CD4-positive, alpha-beta T cell (primary cell): ENCODE results near the gene ATP2B1. TPM values are rescaled to one million over a fixed set of nuclear protein-coding genes. Genes with fewer than 3 reads are reported as not detected.

Experiments used
- ATAC-seq: fragments of 200-7000 bp; cut with Tn5 transposase; one replicate; pipeline ENCODE4 v1.10.0; 2022; ENCODE audit warnings: mild to moderate bottlenecking; ENCODE audit not compliant: poor library complexity
- CTCF ChIA-PET: fragments of 350-600 bp; sonication (Branson Sonifier 250); formaldehyde crosslinking; loops from one replicate; lab custom pipeline; 2021; ENCODE audit warnings: antibody characterized with exemption, inconsistent platforms; lab: Charles Lee
- POLR2A ChIA-PET: fragments of 350-600 bp; sonication (Branson Sonifier 250); formaldehyde crosslinking; loops from one replicate; lab custom pipeline; 2021; ENCODE audit warnings: antibody characterized with exemption, inconsistent platforms; lab: Charles Lee
- DNase-seq, 14 experiments: peaks; one replicate each; pipeline ENCODE4 v3.0.0-alpha.2; 2013 to 2020; ENCODE audit warnings: mixed read lengths in 2 of 14
- H3K27ac ChIP-seq, 2 donors: one replicate each; pipeline versions ENCODE4 v1.5.1 to v1.7.0; 2013; ENCODE audit warnings: low read length in 2 of 2, low read depth in 1 of 2, mild to moderate bottlenecking in 1 of 2
- H3K27me3 ChIP-seq, 2 experiments: 1 replicate in 1 of 2; 2 replicates in 1 of 2; pipeline versions ENCODE4 v1.6.1 to v1.7.0; 2013; ENCODE audit warnings: low read length in 2 of 2, control low read depth in 1 of 2, mild to moderate bottlenecking in 1 of 2, moderate library complexity in 1 of 2; ENCODE audit not compliant: insufficient read depth in 2 of 2, control insufficient read depth in 1 of 2
- H3K36me3 ChIP-seq: one replicate; pipeline ENCODE4 v1.6.1; 2013; ENCODE audit warnings: low read length, control low read depth; ENCODE audit not compliant: insufficient read depth
- H3K4me1 ChIP-seq: one replicate; pipeline ENCODE4 v1.6.1; 2013; ENCODE audit warnings: low read length, control low read depth; ENCODE audit not compliant: insufficient read depth
- H3K4me3 ChIP-seq: one replicate; pipeline ENCODE4 v1.5.1; 2013; ENCODE audit warnings: mild to moderate bottlenecking, low read length, moderate library complexity
- H3K9me3 ChIP-seq, 2 experiments: 1 replicate in 1 of 2; 2 replicates in 1 of 2; pipeline versions ENCODE4 v1.6.1 to v1.7.0; 2013; ENCODE audit warnings: low read length in 2 of 2, mild to moderate bottlenecking in 2 of 2, control low read depth in 1 of 2, moderate library complexity in 1 of 2; ENCODE audit not compliant: control insufficient read depth in 1 of 2, insufficient read depth in 1 of 2
- H3K27ac Mint-ChIP-seq: one replicate; pipeline ENCODE4 v1.8.0; 2020; ENCODE audit warnings: mixed read lengths
- H3K27me3 Mint-ChIP-seq: one replicate; pipeline ENCODE4 v1.8.0; 2021; ENCODE audit warnings: mixed read lengths
- H3K36me3 Mint-ChIP-seq: one replicate; pipeline ENCODE4 v1.8.0; 2021; ENCODE audit warnings: low read depth, mixed read lengths
- H3K4me1 Mint-ChIP-seq: one replicate; pipeline ENCODE4 v1.8.0; 2021; ENCODE audit warnings: low read depth, mixed read lengths
- H3K4me3 Mint-ChIP-seq: one replicate; pipeline ENCODE4 v1.8.0; 2020; ENCODE audit warnings: mild to moderate bottlenecking, mixed read lengths
- H3K9me3 Mint-ChIP-seq: one replicate; pipeline ENCODE4 v1.8.0; 2020; ENCODE audit warnings: mixed read lengths
- intact Hi-C, 2 experiments: fragments of 100-400 bp; cut with DNase I in 1 of 2; cut with micrococcal nuclease in 1 of 2; formaldehyde crosslinking; loops; one replicate each; pipeline versions ENCODE4 v1.15.1 to v1.9.0; 2023 to 2025; cut with DNase I, micrococcal nuclease
- total RNA-seq, 174 experiments: library from RNA in 2 of 174; stranded (reverse) in 2 of 174; gene quantifications; one replicate each; pipeline ENCODE4 v1.2.3 and lab custom pipeline; 2021 to 2026
- TF ChIP-seq, protein P1 (sequence below): fragments of 200-600 bp; IDR thresholded peaks from one replicate; pipeline ENCODE4 v1.8.0; 2022; ENCODE audit warnings: antibody characterized with exemption, mild to moderate bottlenecking

Gene ATP2B1
- total RNA-seq, 2 experiments from 2014 or later, result 98.2 to 100 TPM

- Histone ChIP-seq H3K27ac (no peak overlapping the region), H3K4me1 (no peaks in the 10 kb centered on the region), H3K27me3 (no peaks in the 10 kb centered on the region), H3K9me3 (no peaks in the 10 kb centered on the region), H3K4me3 (no peak overlapping the region), H3K36me3 (peaks cover 22% of the 10 kb centered on the region)
- ChIA-PET CTCF (no interaction called here), POLR2A (interaction anchor here (4.6 kb wide), 1 partner anchor 52 kb away, joined by 22 read pairs; the partner anchor contains the start of gene ATP2B1)
- no peaks in the 10 kb centered on the region for H3K9me3 Mint-ChIP-seq
- H3K27me3 Mint-ChIP-seq, result no peaks in the 10 kb centered on the region
- H3K4me3 Mint-ChIP-seq, result no peak overlapping the region
- peaks cover 71% of the 10 kb centered on the region for H3K4me1 Mint-ChIP-seq
- no peak overlapping the region for H3K27ac Mint-ChIP-seq
- intact Hi-C loops, result no loop called here
- TF ChIP-seq, protein P1, sequence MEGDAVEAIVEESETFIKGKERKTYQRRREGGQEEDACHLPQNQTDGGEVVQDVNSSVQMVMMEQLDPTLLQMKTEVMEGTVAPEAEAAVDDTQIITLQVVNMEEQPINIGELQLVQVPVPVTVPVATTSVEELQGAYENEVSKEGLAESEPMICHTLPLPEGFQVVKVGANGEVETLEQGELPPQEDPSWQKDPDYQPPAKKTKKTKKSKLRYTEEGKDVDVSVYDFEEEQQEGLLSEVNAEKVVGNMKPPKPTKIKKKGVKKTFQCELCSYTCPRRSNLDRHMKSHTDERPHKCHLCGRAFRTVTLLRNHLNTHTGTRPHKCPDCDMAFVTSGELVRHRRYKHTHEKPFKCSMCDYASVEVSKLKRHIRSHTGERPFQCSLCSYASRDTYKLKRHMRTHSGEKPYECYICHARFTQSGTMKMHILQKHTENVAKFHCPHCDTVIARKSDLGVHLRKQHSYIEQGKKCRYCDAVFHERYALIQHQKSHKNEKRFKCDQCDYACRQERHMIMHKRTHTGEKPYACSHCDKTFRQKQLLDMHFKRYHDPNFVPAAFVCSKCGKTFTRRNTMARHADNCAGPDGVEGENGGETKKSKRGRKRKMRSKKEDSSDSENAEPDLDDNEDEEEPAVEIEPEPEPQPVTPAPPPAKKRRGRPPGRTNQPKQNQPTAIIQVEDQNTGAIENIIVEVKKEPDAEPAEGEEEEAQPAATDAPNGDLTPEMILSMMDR, result no peak
- no peak for DNase-seq
- ATAC-seq, result no peak
- H3K36me3 Mint-ChIP-seq, result peaks cover 35% of the 10 kb centered on the region
Measured at GRCh38 chr12:89657739-89658138, 50.9 kb downstream of the ATP2B1 start.

- Mint-ChIP-seq H3K4me1 (peaks cover 67% of the 10 kb centered on the region), H3K27me3 (no peaks in the 10 kb centered on the region), H3K27ac (no peak overlapping the region), H3K9me3 (no peaks in the 10 kb centered on the region), H3K4me3 (no peak overlapping the region), H3K36me3 (peaks cover 42% of the 10 kb centered on the region)
- Histone ChIP-seq H3K27me3 (no peaks in the 10 kb centered on the region), H3K4me3 (no peak overlapping the region), H3K27ac (no peak overlapping the region), H3K36me3 (peaks cover 25% of the 10 kb centered on the region), H3K9me3 (no peaks in the 10 kb centered on the region), H3K4me1 (no peaks in the 10 kb centered on the region)
- ChIA-PET CTCF (no interaction called here), POLR2A (no interaction called here)
- intact Hi-C loops, result no loop called here
- no peak for ATAC-seq
- TF ChIP-seq, protein P1, result no peak
- no peak for DNase-seq
Measured at GRCh38 chr12:89657066-89657465, 51.6 kb downstream of the ATP2B1 start.

DNA sequence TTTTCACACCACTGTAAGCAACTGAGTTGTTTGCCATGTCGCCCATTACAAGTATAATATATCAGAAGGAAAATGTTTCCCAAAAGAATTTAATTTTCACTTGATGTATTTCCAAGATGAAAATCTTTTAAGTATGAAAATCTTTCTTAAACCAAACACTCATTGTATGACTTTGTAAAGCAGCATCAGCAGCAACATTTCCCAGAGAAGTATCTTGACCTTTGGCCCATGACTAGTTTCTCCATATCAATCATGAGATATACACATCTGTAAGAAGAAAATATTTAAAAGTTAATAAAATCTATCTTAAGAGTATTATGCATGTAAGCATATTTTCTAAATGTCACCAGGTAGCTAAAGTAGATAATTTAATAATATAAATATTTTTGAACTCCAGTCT, 52.8 kb downstream of the ATP2B1 start:
- intact Hi-C loops, result no loop called here

More for the DNA sequence above, 52.8 kb downstream of the ATP2B1 start:
- Mint-ChIP-seq H3K36me3 (peaks cover 54% of the 10 kb centered on the region), H3K4me1 (peaks cover 64% of the 10 kb centered on the region), H3K27ac (no peak overlapping the region), H3K27me3 (no peaks in the 10 kb centered on the region), H3K9me3 (no peaks in the 10 kb centered on the region), H3K4me3 (no peak overlapping the region)
- H3K27ac ChIP-seq, result no peak overlapping the region
- no peak overlapping the region for H3K4me3 ChIP-seq
- ChIA-PET CTCF (interaction anchor here (1.2 kb wide), 1 partner anchor 34 kb away, joined by 3 read pairs; no protein-coding TSS in a partner anchor), POLR2A (no interaction called here)
- no peaks in the 10 kb centered on the region for H3K4me1 ChIP-seq
- no peak for ATAC-seq
- H3K36me3 ChIP-seq, result peaks cover 32% of the 10 kb centered on the region
- TF ChIP-seq, protein P1, result no peak
- no peak for DNase-seq
- no peaks in the 10 kb centered on the region for H3K27me3 ChIP-seq
- H3K9me3 ChIP-seq, result no peaks in the 10 kb centered on the region
